B cell (primary cell): ENCODE data around the gene TSPAN32.

ENCODE experiments used
- CTCF ChIP-seq: fragments of 200-600 bp; IDR thresholded peaks from one replicate; pipeline ENCODE4 v1.8.0; 2022; ENCODE audit warnings: antibody characterized with exemption, mild to moderate bottlenecking
- EZH2 ChIP-seq: IDR thresholded peaks from 2 replicates; pipeline ENCODE4 v1.6.1; 2012; ENCODE audit warnings: borderline replicate concordance, low read depth, mild to moderate bottlenecking, moderate library complexity, low read length; ENCODE audit not compliant: insufficient read depth, poor library complexity, severe bottlenecking

DNA sequence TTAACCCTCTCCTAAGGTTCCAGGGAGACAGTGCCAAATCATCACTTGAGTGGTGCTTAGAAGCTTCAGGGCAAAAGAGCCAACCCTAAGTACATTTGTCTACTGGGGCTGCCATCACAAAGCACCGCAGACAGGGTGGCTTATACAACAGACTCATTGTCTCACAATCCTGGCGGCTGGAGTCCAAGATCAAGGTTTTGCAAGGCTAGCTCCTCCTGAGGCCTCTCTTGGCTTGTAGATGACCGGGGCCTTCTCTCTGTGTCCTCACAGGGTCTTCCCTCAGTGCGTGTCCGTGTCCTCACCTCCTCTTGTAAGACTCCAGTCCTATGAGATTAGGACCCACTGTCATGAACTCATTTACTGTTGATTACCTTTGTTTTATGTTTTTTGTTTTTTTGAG is 41.2 kb downstream of the TSPAN32 start:
- TF ChIP-seq EZH2 (no peak), CTCF (no peak)
